ENCODE data around the gene ABCG4. TPM values are rescaled to one million over a fixed set of nuclear protein-coding genes. Genes with fewer than 3 reads are reported as not detected.
"Not testable (repeated sequence)": the region's sequence is repeated elsewhere in the genome, so short reads cannot be mapped to it uniquely, and the experiment has no call there.

The ABCG4 gene
- 1.9 and 3.2 TPM in 2 replicates for total RNA-seq
- 2.4 and 5.6 TPM in 2 replicates for polyA plus RNA-seq

DNA sequence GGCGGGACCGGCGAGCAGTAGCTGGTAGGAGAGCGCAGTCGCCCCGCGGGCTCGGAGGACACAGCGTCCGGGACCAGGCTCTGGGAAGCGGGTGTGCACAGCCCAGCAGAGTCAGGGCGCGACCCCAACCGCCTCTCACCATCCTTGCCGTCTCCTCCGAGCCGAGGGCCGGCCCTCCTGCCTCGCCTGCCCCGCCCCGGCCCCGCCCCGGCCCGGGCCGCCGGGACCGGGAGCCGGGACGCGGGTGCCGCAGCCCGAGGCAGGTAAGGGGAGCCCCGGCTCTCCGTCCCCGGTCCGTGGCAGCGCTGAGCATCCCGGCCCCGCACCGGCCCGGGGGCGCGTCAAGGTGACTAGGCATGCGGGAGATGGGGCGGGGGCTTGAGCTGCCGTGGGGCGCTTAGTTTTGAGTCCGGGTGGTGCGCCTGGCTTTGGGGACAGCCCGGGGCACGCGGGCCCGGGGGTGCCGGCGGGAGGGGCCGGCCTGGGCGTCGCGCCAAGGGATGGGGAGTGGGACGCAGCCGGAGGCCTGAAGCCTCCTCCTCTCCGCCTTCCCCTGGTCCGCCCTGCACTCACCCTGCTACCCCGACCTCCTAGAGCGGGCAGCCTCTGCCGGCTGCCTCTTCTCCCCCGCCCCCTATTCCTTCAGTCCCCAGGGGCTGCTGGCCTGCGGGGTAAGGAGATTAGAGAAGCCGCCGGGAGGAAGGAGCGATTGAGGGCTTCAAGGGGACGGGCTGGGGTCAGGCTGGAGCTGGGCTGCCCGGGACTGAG lies at the start of gene ABCG4:
ABCG4 (plus strand) TSS at position 35 of the 768 bp plus-strand sequence. CDS start 914 bp downstream, outside the sequence.
- Histone ChIP-seq H3K27me3 (peaks cover 49% of the 10 kb centered on the region), H3K9me3 (ENCODE audit: low read depth) (no peaks in the 10 kb centered on the region), H3K27ac (no peak within 1 kb of the TSS), H3K4me3 (peak within 1 kb of the TSS; percentile 45), H3K36me3 (no peaks in the 10 kb centered on the region), H3K4me1 (ENCODE audit: low read depth) (no peaks in the 10 kb centered on the region)
- TF ChIP-seq, protein P1, sequence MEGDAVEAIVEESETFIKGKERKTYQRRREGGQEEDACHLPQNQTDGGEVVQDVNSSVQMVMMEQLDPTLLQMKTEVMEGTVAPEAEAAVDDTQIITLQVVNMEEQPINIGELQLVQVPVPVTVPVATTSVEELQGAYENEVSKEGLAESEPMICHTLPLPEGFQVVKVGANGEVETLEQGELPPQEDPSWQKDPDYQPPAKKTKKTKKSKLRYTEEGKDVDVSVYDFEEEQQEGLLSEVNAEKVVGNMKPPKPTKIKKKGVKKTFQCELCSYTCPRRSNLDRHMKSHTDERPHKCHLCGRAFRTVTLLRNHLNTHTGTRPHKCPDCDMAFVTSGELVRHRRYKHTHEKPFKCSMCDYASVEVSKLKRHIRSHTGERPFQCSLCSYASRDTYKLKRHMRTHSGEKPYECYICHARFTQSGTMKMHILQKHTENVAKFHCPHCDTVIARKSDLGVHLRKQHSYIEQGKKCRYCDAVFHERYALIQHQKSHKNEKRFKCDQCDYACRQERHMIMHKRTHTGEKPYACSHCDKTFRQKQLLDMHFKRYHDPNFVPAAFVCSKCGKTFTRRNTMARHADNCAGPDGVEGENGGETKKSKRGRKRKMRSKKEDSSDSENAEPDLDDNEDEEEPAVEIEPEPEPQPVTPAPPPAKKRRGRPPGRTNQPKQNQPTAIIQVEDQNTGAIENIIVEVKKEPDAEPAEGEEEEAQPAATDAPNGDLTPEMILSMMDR (IDR thresholded peaks at IDR 0.05; ENCODE audit: low read depth, low read length), result no peak
- DNase-seq (ENCODE audit: low read depth in 1 of 2, low spot score in 1 of 2), result peak; percentile 21 to 50

DNA sequence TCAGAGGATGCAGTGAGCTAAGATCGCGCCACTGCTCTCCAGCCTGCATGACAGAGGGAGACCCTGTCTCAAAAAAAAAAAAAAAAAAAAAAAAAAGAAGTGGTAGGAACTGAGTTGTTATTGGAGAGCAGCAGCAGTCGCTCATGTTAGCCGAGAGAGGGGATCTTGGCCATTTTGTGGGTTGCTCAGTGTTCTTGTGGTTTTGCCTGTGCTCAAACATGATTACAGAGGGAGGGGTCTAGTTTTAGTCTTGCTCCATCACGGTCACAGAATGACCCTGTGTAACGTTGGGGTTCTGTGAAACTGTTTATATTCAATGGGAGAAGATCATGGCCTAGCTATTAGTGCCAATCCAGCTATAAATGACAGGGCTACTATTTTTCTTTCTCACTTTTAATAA lies 49.1 kb upstream of the ABCG4 start:
- Histone ChIP-seq H3K4me3 (no peak overlapping the region), H3K27ac (no peak overlapping the region), H3K9me3 (ENCODE audit: low read depth) (no peaks in the 10 kb centered on the region), H3K27me3 (no peaks in the 10 kb centered on the region), H3K36me3 (peaks cover 22% of the 10 kb centered on the region), H3K4me1 (ENCODE audit: low read depth) (peaks cover 10% of the 10 kb centered on the region)
- DNase-seq (ENCODE audit: low read depth in 1 of 2, low spot score in 1 of 2), result no peak
- TF ChIP-seq, protein P1 (IDR thresholded peaks at IDR 0.05; ENCODE audit: low read depth, low read length), result no peak

DNA sequence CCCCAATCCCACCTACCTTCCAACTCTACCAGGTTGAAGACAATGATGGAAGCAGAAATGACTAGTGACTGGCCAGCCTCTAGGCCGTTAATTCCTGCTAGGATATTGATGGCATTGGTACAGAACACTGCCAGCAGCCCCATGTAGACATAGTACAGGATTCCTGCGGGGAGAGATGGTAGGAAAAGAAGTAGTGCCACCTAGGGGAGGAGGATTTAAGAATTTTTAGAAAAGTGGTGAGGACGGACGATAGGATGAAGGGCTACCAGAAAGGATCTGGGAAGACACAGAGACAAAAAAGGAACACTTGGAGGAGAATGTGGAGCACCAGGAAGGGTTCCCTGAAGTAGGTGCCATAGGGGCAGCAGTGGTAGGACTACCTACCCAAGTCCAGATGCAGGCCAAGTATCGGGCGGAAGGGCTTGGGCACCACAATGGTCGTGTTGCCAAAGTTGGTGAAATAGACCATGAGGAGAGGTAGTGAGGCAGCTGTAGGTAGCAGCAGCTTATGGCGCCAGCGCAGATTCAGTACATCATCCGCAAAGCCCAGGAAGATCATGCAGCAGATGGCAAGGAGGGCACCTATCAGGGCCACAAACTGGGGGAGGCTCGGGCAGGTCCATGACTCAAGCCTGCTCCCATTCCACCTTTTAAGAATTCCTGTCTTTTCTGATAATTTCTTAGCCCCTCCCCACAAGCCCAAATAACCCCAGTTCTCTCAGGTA lies 48.4 kb upstream of the ABCG4 start:
- peak in 1 of 2 donors; percentile 61 for DNase-seq (ENCODE audit: low read depth in 1 of 2, low spot score in 1 of 2)
- Histone ChIP-seq H3K27ac (peak overlapping the region; percentile 97), H3K9me3 (ENCODE audit: low read depth) (no peaks in the 10 kb centered on the region), H3K27me3 (no peaks in the 10 kb centered on the region), H3K36me3 (peaks cover 22% of the 10 kb centered on the region), H3K4me1 (ENCODE audit: low read depth) (peaks cover 10% of the 10 kb centered on the region), H3K4me3 (peak overlapping the region; percentile 51)
- TF ChIP-seq, protein P1 (IDR thresholded peaks at IDR 0.05; ENCODE audit: low read depth, low read length), result peak; percentile 54

DNA sequence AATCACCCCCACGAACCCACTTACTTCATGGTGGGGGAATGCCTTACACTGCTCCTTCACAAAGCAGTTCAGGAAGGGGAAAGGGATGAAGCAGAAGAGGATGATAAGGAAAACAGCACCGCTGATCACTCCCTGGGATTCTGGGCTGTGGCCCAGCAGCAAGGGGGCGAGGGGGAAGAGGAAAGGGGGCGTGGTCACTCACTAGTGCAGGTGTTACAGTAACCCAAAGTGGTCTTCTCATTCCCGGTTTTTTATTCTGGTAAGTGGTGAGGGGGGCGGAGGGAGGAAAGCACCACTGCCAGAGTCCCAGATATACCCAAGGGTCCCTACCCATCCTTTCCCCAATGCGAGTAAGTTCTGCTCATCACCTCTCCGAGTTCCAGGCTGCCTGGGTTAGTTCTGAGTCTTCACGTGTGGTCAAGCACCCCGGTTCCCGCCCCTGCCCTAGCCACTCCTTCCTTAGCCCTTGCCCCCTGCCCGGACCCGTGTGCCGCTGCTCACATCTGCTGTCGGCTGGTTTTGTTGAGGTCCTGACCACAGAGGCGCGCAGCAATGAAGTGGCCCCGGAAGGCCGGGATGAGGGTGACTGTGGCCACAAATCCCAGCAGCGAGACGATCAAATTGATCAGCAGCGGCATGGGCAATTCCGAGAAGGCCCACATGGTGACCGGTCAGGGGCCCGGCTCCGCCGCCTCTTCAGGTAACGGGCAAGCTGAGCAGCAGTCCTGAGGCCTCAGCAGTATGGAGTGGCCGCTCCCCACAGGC lies 47.7 kb upstream of the ABCG4 start:
- Histone ChIP-seq H3K36me3 (peaks cover 22% of the 10 kb centered on the region), H3K4me1 (ENCODE audit: low read depth) (peaks cover 10% of the 10 kb centered on the region), H3K27me3 (no peaks in the 10 kb centered on the region), H3K27ac (peak overlapping the region; percentile 97), H3K9me3 (ENCODE audit: low read depth) (no peaks in the 10 kb centered on the region), H3K4me3 (peak overlapping the region; percentile 51)
- no peak for DNase-seq (ENCODE audit: low read depth in 1 of 2, low spot score in 1 of 2)
- TF ChIP-seq, protein P1 (IDR thresholded peaks at IDR 0.05; ENCODE audit: low read depth, low read length), result no peak

DNA sequence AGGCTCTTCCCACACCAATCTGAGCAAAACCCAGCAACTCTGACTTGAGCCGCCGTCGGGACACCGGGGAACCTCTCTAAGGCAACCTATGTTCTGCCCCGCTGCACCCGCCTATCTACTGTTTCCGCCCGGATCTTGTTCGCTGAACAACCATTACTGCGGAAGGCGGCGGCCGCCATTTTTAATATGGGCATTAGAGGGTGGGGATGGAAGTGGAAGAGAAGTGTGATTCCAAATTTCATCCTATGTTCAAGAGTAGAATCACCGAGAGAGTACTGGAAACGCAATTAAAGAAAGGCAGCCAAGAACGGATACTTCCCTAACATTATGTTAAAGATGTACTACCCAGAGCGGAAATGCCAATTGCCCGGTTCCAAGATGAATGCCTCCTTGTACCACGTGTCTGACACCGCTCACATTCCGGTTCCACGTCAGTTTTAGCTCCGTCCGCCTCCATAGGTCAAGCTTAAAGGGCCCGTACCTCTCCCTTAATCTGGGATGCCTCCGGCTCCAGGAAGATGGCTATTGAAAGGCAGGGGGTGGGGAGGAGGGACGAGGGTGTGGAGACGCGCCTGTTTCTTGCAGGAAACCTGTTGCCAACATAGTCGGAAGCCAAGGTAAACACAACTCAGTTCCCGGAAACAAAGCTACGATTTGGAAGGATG lies 47.0 kb upstream of the ABCG4 start, which contains the start of gene DPAGT1:
DPAGT1 (minus strand) TSS at position 95 of the 665 bp plus-strand sequence. CDS start 198 bp downstream, outside the sequence.
- Histone ChIP-seq H3K4me3 (peak within 1 kb of the TSS; percentile 51), H3K4me1 (ENCODE audit: low read depth) (peaks cover 15% of the 10 kb centered on the region), H3K27ac (peak within 1 kb of the TSS; percentile 97), H3K27me3 (no peaks in the 10 kb centered on the region), H3K9me3 (ENCODE audit: low read depth) (no peaks in the 10 kb centered on the region), H3K36me3 (peaks cover 17% of the 10 kb centered on the region)
- peak; percentile 95 to 99 for DNase-seq (ENCODE audit: low read depth in 1 of 2, low spot score in 1 of 2)
- TF ChIP-seq, protein P1 (IDR thresholded peaks at IDR 0.05; ENCODE audit: low read depth, low read length), result no peak

DNA sequence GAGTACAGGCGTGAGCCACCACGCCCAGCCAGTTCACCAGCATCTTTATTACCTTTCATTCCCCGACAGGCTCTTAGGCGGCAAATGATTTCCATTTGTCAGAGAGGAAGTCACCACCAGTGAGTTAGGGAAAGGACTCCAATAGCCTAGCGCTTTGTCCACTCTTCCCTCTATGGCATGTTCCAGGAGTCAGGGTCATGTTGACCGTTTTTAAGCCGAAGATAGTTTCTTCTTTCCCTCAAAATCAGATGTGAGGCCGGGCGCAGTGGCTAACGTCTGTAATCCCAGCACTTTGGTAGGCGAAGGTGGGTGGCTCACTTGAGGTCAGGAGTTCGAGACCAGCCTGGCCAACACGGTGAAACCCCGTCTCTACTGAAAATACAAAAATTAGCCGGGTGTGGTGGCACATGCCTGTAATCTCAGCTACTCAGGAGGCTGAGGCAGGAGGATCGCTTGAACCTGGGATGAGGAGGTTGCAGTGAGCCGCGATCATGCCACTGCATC lies 45.6 kb upstream of the ABCG4 start:
- peaks cover 15% of the 10 kb centered on the region for H3K4me1 ChIP-seq (ENCODE audit: low read depth)
- H3K27ac ChIP-seq, result peak overlapping the region; percentile 97
- not testable (repeated sequence) for DNase-seq (ENCODE audit: low read depth in 1 of 2, low spot score in 1 of 2); H3K9me3 ChIP-seq (ENCODE audit: low read depth); H3K27me3 ChIP-seq; H3K36me3 ChIP-seq; H3K4me3 ChIP-seq
